ENCODE measurements around the gene NCCRP1.

The NCCRP1 gene

DNA sequence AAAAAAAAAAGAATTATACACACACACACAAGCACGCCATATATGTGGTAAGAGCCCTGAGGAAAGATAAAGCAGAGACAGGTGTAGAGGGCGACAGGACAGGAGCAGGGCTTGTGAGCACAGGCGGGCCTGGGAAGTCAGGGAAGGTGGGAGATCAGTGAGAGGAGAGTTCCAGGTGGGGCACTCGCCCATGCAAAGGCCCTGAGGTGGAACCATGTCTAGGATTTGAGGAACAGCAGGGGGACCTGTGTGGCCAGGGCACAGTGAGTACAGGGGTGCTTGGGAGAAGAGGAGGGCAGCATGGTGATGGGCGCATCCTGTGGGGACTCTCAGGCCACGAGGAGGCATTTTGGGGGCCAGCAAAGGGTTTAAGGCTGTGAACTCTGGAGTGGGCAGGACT is 32.5 kb upstream of the NCCRP1 start:
- DNase-seq (ENCODE audit: low spot score): no peak

DNA sequence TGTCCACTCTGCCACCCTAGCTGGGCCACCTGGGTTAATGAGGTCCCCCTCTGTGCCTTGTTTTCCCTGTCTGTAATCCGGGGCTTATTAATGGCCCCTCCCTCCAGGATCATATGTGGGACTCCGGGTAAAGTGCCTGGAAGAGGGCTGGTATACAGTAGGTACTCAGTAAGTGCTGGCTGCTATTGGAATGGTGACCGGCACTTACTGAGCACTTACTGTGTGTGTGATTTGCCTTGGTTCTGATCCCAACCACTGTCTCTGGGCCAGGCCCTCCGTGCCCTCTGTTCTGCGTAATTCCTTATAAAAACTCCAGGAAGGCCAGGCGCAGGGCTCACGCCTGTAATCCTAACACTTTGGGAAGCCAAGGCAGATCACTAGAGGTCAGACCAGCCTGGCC is 30.9 kb upstream of the NCCRP1 start:
- DNase-seq (ENCODE audit: low spot score): no peak

DNA sequence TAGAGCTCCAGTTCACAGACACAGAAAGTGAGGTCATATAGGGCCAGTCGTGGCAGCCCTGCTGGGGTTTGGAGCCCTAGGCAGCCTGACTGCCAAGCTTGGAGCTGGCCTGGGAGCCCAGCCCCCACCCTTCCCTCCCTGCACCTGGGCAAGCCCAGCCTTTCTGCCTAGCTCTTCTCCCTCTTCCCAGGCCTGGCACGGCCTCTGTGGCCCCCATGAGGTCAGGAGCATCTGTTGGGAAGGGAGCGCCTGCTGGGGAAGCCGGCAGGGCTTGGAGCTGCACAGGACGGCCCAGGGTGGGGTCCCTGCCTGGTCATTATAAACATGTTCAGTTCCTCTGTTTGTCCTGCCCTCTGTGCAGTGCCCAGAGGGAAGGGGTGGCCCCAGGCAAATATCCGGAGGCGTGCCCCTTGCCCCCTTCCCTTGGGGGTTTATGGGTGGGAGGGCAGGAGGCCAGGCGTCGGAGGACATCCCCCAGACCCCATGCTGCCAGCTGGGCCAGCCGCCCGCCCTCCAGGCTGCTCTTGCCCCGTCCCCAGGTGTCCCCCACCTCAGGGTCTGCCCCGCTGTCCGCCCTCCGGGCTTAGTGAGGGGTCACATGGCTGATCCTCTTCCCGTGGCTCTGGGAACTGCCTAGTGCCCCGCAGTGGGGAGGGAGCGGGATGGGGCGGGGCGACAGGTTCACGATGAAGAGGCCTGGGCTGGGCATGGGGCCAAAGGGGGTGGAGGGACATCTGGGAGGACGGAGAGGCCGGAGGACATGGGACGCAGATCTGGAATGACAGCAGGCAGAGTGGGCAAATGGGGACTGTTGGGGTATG is 30.0 kb upstream of the NCCRP1 start:
- DNase-seq (ENCODE audit: low spot score): peak; percentile 17

DNA sequence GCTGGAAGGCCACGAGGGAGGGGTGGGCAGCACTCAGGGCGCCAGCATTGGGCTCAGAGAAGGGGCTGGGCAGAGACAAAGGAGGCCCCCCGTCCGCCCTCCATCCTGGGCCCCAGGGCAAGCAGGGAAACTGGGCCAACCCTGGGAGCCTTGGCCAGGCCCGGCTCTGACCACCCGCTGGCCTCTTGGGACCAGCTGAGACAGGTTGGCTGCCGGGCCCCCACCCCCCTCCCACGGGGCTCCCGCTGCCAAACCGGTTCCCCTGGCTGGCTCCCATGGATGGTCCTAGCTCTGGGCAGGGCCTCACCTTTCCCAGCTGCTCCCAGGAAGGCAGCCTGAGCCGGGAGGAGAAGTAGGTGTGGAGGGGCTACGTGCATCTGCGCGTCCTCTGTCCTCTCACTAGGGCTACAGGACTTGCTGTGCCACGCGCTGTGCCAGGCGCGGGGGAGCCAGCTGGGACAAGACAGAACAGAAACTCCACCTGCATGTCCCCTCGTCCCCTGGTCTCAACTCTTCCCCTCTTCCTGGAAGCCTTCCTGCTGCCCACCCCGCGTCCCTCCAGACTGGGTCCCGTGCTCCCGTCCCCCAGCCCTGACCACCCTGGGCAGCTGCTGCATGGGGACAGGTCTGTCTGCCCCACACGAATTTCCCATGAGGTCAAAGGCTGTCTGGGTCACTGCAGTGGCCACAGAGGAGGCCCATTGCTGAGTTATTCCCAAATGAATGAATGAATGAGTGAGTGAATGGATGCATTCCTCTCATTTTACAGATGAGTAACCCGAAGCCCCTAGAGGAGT is 29.1 kb upstream of the NCCRP1 start:
- no peak for DNase-seq (ENCODE audit: low spot score)

DNA sequence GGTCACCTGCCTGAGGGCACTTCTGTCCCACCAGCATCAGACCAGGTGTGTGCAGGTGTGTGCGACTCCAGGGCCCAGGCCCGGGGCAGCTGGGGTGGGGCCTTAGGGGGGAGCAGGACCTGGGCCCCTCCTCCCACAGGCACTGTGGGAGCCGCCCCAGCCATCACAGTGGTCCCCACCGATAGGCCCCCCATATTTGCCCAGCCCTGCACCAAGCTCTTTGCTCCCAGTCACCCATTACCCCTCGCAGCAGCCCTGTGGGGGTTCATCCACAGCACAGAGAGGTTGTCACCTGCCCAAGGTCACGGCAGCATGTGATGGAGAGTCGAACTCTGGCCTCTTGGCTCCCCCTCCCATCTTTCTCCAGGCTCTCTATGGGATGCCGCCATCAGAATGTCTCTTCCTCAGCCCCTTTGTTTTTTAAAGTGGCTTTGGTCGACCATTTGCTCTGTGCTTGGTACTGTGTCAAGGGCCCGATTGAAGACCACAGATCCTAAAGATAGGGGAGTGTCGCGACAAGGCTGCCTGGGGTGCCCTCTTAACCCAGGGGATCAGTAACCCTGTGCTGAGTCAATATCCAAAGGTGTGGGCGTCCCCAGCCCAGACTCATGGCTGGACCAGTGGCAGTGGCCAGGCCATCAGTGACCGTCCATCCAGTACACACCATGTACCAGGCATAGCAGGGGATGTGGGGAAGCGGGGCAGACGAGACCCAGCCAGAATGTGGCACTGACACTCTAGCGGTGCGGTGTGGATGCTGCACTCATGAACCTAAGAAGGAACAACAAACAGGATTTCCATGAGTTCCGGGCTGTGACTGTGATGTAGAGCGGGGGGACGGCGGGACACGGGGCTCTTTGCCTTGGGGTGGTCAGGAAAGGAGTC is 28.3 kb upstream of the NCCRP1 start:
- DNase-seq (ENCODE audit: low spot score): no peak

DNA sequence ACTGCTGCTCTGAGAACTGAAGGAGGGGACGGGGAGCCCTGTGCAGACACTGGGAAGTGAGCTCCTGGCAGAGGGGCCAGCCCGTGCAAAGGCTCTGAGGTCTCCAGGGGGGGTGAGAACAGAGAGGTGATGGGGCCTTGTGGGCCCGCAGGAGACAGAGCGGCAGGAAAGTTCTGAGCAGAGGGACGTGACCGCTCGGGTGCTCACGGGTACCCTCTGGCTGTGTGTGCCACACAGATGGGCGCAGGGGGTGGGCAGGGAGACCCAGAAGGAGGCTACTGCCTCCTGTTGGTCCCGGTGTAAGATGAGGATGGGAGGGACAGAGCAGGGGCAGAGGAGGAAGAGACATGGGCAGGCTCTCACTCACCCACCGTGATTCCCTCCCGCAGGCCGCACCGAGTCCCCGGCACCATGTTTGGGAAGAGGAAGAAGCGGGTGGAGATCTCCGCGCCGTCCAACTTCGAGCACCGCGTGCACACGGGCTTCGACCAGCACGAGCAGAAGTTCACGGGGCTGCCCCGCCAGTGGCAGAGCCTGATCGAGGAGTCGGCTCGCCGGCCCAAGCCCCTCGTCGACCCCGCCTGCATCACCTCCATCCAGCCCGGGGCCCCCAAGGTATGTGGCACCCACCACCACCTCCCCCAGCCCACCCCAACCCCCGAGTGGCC is 27.5 kb upstream of the NCCRP1 start:
- DNase-seq (ENCODE audit: low spot score): no peak

DNA sequence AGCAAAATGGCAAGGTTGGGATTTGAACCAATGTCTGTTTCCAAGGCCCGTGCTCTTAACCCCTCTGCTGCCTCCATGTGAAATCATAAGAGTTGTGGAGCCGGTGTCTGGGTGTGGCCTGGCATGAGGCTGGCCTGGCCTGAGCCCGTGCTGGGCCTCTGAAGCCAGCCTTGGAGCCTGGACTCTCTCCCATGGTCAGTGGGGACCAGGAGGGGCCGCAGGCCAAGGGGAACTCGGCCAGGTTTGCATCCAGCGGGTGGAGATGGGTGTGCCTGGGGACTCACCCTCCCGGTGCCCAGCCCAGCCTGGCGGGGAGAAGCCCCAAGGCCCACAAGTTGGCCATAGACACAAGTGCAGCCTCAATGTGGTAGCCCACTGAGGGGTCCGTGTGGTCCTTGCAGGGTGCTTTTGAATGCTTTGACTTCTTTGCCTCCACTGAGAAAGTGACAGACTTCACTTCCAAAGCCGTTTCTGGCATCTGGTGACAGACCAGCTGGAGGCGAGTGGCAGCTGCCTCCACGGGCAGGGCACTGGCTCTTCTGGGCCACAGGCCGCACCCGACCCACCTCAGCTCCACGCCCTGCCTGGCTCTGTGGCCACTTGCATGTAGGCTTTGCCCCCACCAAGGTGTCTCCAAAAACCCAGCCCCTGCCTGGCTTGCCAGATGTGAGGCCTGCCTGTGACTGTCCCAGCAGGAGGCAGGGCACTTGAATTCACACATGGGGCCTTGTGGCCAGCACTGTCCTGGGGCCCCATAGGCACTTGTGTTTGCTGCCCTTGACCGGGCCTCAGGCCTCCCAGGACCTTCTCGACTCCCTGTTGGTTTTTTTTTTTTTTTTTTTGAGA is 26.2 kb upstream of the NCCRP1 start:
- DNase-seq (ENCODE audit: low spot score): no peak

DNA sequence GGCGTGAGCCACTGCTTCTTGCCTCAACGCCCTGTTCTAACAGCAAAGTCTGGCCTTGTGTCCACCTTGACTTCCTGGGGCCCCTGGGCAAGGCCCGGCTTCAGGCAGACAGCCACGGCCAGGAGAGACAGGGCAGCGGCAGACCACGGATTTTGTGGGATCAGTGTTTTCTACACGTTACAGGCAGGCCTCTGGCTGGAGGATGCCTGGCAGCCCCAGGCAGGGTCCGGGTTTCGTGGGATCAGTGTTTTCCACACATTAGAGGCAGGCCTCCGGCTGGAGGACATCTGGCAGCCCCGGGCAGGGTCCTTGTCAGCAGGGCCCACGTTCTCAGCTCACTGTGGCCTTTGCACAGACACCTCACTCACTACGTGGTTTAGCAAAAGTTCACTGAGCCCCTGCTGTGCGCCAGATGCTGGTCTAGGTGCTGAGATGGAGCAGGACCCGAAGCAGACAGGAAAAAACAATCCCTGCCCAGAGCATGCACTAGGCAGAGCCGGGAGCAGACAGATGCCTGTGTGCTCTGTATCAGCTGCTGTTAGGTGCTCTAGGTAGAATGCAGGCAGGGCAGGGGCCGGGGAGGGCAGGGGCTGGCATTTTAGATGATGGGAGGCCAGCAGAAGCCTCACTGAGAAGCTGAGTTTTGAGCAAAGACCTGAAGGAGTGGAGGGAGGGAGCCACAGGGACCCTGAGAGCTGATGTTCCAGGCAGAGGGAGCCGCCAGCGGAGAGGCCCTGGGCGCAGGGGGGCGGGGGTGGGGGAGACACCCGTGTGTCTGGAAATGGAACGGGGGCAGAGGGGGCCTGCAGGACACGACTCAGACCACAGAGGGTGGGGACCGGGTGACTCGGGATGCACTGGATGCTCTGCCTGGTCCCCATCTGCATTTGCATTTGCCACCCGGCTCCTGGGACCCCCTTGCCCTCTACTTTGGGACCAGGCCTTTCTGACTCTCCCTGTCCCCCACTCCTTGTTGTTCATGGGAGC is 25.0 kb upstream of the NCCRP1 start:
- no peak for DNase-seq (ENCODE audit: low spot score)

DNA sequence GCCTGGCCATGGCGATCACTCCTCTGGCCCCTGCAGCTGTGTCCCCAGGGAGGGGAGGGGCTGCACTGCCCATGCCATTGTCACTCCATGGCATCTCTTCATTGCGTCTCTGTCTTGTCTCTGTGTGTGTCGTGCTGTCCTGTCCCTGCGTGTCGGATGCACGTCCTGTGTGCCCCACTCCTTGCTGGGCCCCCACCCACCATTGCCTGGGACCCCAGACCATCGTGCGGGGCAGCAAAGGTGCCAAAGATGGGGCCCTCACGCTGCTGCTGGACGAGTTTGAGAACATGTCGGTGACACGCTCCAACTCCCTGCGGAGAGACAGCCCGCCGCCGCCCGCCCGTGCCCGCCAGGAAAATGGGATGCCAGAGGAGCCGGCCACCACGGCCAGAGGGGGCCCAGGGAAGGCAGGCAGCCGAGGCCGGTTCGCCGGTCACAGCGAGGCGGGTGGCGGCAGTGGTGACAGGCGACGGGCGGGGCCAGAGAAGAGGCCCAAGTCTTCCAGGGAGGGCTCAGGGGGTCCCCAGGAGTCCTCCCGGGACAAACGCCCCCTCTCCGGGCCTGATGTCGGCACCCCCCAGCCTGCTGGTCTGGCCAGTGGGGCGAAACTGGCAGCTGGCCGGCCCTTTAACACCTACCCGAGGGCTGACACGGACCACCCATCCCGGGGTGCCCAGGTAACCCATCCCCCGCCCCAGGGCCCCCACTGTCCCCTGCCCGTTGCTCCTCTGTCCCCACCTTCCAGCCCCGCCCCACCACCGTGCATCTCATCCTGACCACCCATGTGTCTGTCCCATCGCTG is 23.9 kb upstream of the NCCRP1 start:
- DNase-seq (ENCODE audit: low spot score): no peak

DNA sequence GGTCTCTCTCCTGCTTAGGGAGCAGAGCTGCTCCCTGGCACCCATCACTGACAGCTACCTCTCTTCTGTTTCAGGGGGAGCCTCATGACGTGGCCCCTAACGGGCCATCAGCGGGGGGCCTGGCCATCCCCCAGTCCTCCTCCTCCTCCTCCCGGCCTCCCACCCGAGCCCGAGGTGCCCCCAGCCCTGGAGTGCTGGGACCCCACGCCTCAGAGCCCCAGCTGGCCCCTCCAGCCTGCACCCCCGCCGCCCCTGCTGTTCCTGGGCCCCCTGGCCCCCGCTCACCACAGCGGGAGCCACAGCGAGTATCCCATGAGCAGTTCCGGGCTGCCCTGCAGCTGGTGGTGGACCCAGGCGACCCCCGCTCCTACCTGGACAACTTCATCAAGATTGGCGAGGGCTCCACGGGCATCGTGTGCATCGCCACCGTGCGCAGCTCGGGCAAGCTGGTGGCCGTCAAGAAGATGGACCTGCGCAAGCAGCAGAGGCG is 23.2 kb upstream of the NCCRP1 start:
- no peak for DNase-seq (ENCODE audit: low spot score)

DNA sequence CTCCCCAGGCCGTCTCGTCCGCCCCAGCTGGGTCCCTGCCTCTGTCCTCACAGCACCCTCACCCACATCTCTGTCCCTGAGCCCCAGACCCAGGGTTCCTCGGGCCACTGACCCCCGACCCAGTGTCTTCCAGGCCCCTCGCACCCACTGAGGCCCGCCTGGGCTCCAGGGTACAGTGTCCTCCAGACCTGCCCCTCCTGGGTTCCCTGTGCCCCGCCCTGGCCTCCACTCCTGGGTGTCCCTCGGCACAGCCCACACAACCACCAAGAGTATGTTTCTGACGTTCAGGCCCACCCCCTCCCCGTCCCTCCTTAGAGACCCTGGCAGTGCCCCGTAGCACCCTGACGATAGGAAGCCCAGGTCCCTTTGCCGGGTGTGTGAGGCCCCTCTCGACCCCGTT is 22.6 kb upstream of the NCCRP1 start:
- DNase-seq (ENCODE audit: low spot score): no peak

DNA sequence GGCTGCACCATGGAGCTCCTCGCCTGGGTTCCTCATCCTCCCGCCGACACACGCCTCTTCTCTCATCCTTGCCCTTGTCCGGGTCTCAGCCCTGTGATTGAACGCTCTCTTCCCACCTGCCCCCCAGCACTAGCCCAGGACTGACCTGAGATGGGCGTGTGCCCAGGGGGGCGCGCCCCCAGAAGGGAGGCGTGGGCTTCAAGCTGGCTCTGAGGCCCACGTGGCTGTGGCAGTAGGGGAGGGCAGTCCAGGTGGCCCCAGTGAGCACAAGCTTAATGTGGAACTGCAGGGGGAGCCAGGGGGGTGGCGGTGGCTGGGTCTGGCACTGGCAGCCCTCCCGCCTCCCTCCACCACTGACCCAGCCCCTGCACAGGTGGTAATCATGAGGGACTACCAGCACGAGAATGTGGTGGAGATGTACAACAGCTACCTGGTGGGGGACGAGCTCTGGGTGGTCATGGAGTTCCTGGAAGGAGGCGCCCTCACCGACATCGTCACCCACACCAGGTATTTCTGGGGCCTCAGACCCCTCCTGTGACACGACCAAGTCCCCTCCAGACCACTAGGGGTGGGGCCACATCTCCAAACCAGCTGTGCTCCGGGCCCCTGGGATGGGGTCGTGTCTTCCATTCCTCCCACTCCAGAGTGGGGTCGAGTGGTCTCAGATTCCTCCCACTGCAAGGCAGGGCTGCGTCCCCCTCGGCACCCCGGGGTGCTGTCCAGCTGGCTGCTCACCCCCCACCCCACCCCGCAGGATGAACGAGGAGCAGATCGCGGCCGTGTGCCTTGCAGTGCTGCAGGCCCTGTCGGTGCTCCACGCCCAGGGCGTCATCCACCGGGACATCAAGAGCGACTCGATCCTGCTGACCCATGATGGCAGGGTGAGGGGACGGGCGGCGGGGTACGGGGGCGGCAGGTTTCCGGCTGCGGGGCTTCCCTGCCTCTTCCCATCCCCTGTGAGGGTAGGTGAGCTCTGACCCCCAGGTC is 21.9 kb upstream of the NCCRP1 start:
- no peak for DNase-seq (ENCODE audit: low spot score)

DNA sequence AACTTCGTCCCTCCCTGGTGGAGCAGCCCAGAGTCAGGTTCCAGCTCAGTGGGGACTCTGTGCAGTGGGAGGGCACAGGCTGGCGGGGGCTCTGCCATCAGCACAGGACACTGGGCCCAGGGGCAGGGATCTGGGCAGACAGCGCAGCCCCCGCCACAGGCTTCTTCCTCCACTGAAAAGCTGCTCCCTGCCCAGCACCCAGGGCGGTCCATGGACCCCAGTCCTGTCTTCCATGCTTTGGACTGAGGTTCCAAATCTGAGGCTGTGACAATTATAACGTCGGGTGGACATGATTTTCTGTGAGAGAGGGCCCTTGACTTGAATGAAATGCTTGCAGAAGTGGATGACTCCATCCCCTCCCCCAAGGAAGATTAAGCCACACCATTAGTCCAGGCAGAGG is 21.2 kb upstream of the NCCRP1 start:
- DNase-seq (ENCODE audit: low spot score): no peak

DNA sequence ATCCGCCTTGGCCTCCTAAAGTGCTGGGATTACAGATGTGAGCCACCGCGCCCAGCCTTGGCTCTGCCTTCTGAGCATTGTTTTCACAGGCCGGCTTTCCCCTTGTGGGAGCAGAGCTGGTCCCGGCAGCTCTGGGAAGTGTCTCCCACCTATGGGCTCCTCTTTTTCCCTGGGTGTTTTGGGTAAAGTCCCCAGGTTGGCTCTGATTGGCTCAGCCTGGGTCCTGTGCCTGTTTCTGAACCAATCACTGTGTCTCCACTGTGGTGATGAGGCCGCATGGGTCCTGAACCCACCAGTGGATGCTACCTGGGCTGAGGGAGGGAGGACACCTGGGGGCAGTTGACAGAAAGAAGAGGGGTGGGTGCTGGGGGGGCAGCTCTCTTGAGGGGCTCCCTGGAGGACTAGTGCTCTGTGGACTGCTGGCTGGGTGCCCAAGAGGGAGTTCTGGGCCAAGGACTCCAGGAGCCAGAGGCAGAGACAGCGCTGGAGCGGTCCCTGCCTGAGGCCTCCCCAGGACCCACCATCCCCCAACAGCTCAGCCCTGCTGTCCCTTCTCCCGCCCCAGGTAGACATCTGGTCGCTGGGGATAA is 19.6 kb upstream of the NCCRP1 start:
- no peak for DNase-seq (ENCODE audit: low spot score)

DNA sequence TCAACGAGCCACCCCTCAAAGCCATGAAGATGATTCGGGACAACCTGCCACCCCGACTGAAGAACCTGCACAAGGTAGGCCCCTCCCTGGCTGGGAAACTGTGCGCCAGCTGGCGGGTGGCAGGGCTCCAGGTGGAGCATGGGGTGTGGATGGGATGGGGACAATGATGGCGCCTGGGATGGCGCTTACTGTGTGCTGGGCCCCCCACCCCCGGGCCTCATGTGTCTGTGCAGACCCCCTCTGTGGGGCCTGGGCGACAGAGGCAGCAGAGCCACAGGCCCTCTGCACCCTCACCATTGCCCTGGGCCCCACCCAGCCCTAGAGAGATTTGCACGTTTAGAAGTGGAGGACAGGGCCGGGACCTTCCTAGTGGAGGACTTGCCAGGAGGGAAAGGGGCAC is 19.0 kb upstream of the NCCRP1 start:
- no peak for DNase-seq (ENCODE audit: low spot score)

DNA sequence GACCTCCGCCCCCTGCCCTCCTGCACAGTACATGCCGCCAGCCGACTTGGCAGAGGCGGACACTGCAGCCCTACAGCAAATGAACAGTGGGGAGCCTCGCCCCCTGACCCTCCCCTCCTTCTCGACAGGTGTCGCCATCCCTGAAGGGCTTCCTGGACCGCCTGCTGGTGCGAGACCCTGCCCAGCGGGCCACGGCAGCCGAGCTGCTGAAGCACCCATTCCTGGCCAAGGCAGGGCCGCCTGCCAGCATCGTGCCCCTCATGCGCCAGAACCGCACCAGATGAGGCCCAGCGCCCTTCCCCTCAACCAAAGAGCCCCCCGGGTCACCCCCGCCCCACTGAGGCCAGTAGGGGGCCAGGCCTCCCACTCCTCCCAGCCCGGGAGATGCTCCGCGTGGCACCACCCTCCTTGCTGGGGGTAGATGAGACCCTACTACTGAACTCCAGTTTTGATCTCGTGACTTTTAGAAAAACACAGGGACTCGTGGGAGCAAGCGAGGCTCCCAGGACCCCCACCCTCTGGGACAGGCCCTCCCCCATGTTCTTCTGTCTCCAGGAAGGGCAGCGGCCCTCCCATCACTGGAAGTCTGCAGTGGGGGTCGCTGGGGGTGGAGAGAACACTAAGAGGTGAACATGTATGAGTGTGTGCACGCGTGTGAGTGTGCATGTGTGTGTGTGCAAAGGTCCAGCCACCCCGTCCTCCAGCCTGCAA is 18.3 kb upstream of the NCCRP1 start:
- DNase-seq (ENCODE audit: low spot score): no peak

Data from pons (tissue), 1 donor.